HepG2 (cell line): ENCODE results near the gene ARHGEF3.

ENCODE experiments used
- CBX1 ChIP-seq: IDR thresholded peaks from one replicate; pipeline ENCODE4 v1.6.1; 2016; ENCODE audit warnings: antibody characterized with exemption, low read depth
- CREB1 ChIP-seq, 2 experiments: fragments of 450-650 bp in 1 of 2; IDR thresholded peaks; 2 replicates each; pipeline ENCODE4 v1.6.1; 2016 to 2017; ENCODE audit warnings: control low read depth in 1 of 2, mild to moderate bottlenecking in 1 of 2, missing compliant biosample characterization in 1 of 2, missing genetic modification characterization in 1 of 2
- ELF4 ChIP-seq: sonication (generic); formaldehyde crosslinking; IDR thresholded peaks from 2 replicates; pipeline ENCODE4 v1.5.0; 2020; ENCODE audit warnings: missing genetic modification reagents, mild to moderate bottlenecking, moderate library complexity, borderline replicate concordance
- ETS1 ChIP-seq: sonication (generic); formaldehyde crosslinking; IDR thresholded peaks from 2 replicates; pipeline ENCODE4 v1.4.0; 2020; ENCODE audit warnings: missing genetic modification reagents
- EZH2 ChIP-seq: conservative IDR thresholded peaks from 2 replicates; pipeline ENCODE4 v1.6.1; 2012; ENCODE audit warnings: mild to moderate bottlenecking, low read depth, low read length, moderate library complexity
- GMEB2 ChIP-seq: IDR thresholded peaks from 2 replicates; pipeline ENCODE4 v1.6.1; 2016; ENCODE audit warnings: missing biosample characterization, missing genetic modification reagents, low read depth
- MYNN ChIP-seq: sonication (generic); formaldehyde crosslinking; IDR thresholded peaks from 2 replicates; pipeline ENCODE4 v1.4.0; 2020; ENCODE audit warnings: mild to moderate bottlenecking, low read depth, missing genetic modification reagents
- NCOA5 ChIP-seq: sonication (generic); formaldehyde crosslinking; IDR thresholded peaks from 2 replicates; pipeline ENCODE4 v1.4.0; 2020; ENCODE audit warnings: missing genetic modification reagents
- POLR2A ChIP-seq, 2 experiments: IDR thresholded peaks; 2 replicates each; pipeline ENCODE4 v1.6.1; 2011; ENCODE audit warnings: low read depth in 2 of 2, low read length in 2 of 2, mild to moderate bottlenecking in 1 of 2, moderate library complexity in 1 of 2; ENCODE audit not compliant: insufficient read depth in 1 of 2
- SAFB2 ChIP-seq: sonication (generic); formaldehyde crosslinking; IDR thresholded peaks from 2 replicates; pipeline ENCODE4 v1.5.1; 2020; ENCODE audit warnings: missing genetic modification reagents, low read depth, mild to moderate bottlenecking, borderline replicate concordance
- SOX6 ChIP-seq, 2 experiments: fragments of 450-650 bp in 1 of 2; sonication (generic) in 1 of 2; formaldehyde crosslinking in 1 of 2; IDR thresholded peaks; 2 replicates each; pipeline versions ENCODE4 v1.4.0 to v1.6.1; 2017 to 2020; ENCODE audit warnings: antibody characterized with exemption in 1 of 2, mild to moderate bottlenecking in 1 of 2, missing genetic modification reagents in 1 of 2
- SUZ12 ChIP-seq: fragments of 150-350 bp; IDR thresholded peaks from 2 replicates; pipeline ENCODE4 v1.6.1; 2014; ENCODE audit warnings: low read depth, low read length

- TF ChIP-seq MYNN (CRISPR knock-in tag) (no peak), SUZ12 (no peak), POLR2A (IDR thresholded peaks at IDR 0.05; ENCODE audit: insufficient read depth in 1 of 2, low read depth in 2 of 2, low read length in 2 of 2) (no peak), GMEB2 (CRISPR knock-in tag) (no peak), SOX6 (IDR thresholded peaks at IDR 0.05) (no peak), SOX6 (CRISPR knock-in tag; IDR thresholded peaks at IDR 0.05) (no peak), CREB1 (IDR thresholded peaks at IDR 0.05) (no peak), CREB1 (CRISPR knock-in tag; IDR thresholded peaks at IDR 0.05) (no peak), ETS1 (CRISPR knock-in tag) (no peak), NCOA5 (CRISPR knock-in tag) (no peak), CBX1 (no peak), ELF4 (no peak), SAFB2 (no peak), EZH2 (no peak)
Observed at GRCh38 chr3:56800130-56800831, 1.5 kb downstream of the ARHGEF3 start.
